Fibroblast of lung (primary cell): ENCODE data around the gene GGTLC1. TPM values are rescaled to one million over a fixed set of nuclear protein-coding genes. Genes with fewer than 3 reads are reported as not detected.
"Not testable (repeated sequence)": the region's sequence is repeated elsewhere in the genome, so short reads cannot be mapped to it uniquely, and the experiment has no call there.

Source experiments
- DNase-seq, 2 donors: peaks; one replicate each; pipeline versions ENCODE4 v3.0.0 to v3.0.0-alpha.2; 2010; ENCODE audit warnings: low read depth in 2 of 2
- H2AFZ ChIP-seq: 2 replicates; pipeline ENCODE4 v1.5.1; 2012; ENCODE audit warnings: low read length, control low read depth, inconsistent platforms
- H3K27ac ChIP-seq: 2 replicates; pipeline ENCODE4 v1.5.1; 2011; ENCODE audit warnings: low read length, control low read depth; ENCODE audit not compliant: insufficient read depth
- H3K27me3 ChIP-seq: 2 replicates; pipeline ENCODE4 v1.5.1; 2011; ENCODE audit warnings: mild to moderate bottlenecking, low read length; ENCODE audit not compliant: control insufficient read depth, insufficient read depth
- H3K36me3 ChIP-seq: 2 replicates; pipeline ENCODE4 v1.5.1; 2011; ENCODE audit warnings: low read length; ENCODE audit not compliant: control insufficient read depth, insufficient read depth
- H3K4me1 ChIP-seq: 2 replicates; pipeline ENCODE4 v1.5.1; 2011; ENCODE audit warnings: low read length; ENCODE audit not compliant: control insufficient read depth, insufficient read depth; ENCODE audit errors: extremely low read depth
- H3K4me2 ChIP-seq: 2 replicates; pipeline ENCODE4 v1.5.1; 2011; ENCODE audit warnings: low read length, control low read depth; ENCODE audit not compliant: insufficient read depth; ENCODE audit errors: extremely low read depth
- H3K4me3 ChIP-seq, 4 experiments: fragments of 200-600 bp in 1 of 4; sonication (generic) in 1 of 4; replicated peaks in 1 of 4; 2 replicates each; pipeline ENCODE4 v1.5.1; 2011 to 2016; ENCODE audit warnings: low read length in 4 of 4, low read depth in 3 of 4, mild to moderate bottlenecking in 3 of 4, control low read depth in 2 of 4, inconsistent platforms in 1 of 4, mixed read lengths in 1 of 4; ENCODE audit not compliant: insufficient read depth in 1 of 4; ENCODE audit errors: control extremely low read depth in 1 of 4
- H3K79me2 ChIP-seq: 2 replicates; pipeline ENCODE4 v1.5.1; 2012; ENCODE audit warnings: mild to moderate bottlenecking, low read length, inconsistent platforms; ENCODE audit not compliant: control insufficient read depth, insufficient read depth
- H3K9ac ChIP-seq: 2 replicates; pipeline ENCODE4 v1.5.1; 2011; ENCODE audit warnings: mild to moderate bottlenecking, low read length, control low read depth; ENCODE audit not compliant: insufficient read depth
- H3K9me3 ChIP-seq: 2 replicates; pipeline ENCODE4 v1.5.1; 2012; ENCODE audit warnings: low read depth, low read length; ENCODE audit not compliant: control insufficient read depth, insufficient read depth
- H4K20me1 ChIP-seq: 2 replicates; pipeline ENCODE4 v1.5.1; 2011; ENCODE audit warnings: low read length; ENCODE audit not compliant: control insufficient read depth, insufficient read depth; ENCODE audit errors: extremely low read depth
- CTCF ChIP-seq, 2 donors: IDR thresholded peaks in 1 of 2; conservative IDR thresholded peaks in 1 of 2; 1 replicate in 1 of 2; 2 replicates in 1 of 2; pipeline ENCODE4 v1.5.1; 2011 to 2012; ENCODE audit warnings: low read length in 2 of 2, control low read depth in 1 of 2, inconsistent platforms in 1 of 2, low read depth in 1 of 2, mild to moderate bottlenecking in 1 of 2
- EZH2 ChIP-seq: IDR thresholded peaks from 2 replicates; pipeline ENCODE4 v1.5.1; 2012; ENCODE audit warnings: low read length, control low read depth, mild to moderate bottlenecking; ENCODE audit errors: missing control alignments
- polyA plus RNA-seq, 2 donors: library from polyadenylated mRNA; depleted of rRNA in 1 of 2; stranded (reverse) in 1 of 2; unstranded in 1 of 2; fragments of >200 nt; gene quantifications; 2 replicates each; pipeline ENCODE4 v1.2.1, GENCODE V29; 2011 to 2012; ENCODE audit warnings: missing spikeins in 1 of 2
- total RNA-seq: library from RNA; depleted of rRNA; stranded (reverse); fragments of >200 nt; gene quantifications from 2 replicates; pipeline ENCODE4 v1.2.1, GENCODE V29; 2014

The GGTLC1 gene
- total and polyA plus RNA-seq, 2 donors (not counting 1 experiment from before 2014, with no cell fraction given), result not detected

DNA sequence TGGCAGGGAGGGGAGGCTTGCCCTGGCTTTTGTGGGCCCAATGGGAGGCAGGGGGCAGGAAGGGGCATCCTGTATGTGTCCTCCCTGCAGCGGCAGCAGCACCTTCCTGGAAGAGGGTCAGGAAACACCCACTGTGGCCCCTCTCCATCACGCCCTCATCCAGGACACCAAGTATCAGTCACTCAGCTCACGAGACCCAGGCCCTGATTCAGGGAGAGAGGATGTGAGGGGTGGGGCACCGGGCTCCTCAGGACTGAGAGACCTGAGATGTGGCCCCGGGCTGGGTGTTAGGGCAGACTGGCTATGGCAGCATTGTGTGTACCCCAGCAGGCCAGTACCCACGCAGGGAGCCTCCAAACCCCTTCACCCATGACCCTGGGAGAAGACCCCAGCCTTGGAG, 9.2 kb downstream of the GGTLC1 start:
- H3K27ac ChIP-seq, H3K4me3 ChIP-seq, H2AFZ ChIP-seq, H3K27me3 ChIP-seq, H3K36me3 ChIP-seq, H3K4me2 ChIP-seq, H3K4me1 ChIP-seq, H3K9me3 ChIP-seq, H4K20me1 ChIP-seq, H3K79me2 ChIP-seq, DNase-seq, H3K9ac ChIP-seq: not testable (repeated sequence)

GRCh38 chr20:23978457-23978856, 10.1 kb downstream of the GGTLC1 start:
- H3K79me2 ChIP-seq, H2AFZ ChIP-seq, H4K20me1 ChIP-seq, H3K4me3 ChIP-seq, DNase-seq, H3K27me3 ChIP-seq, H3K36me3 ChIP-seq, H3K27ac ChIP-seq, H3K4me1 ChIP-seq, H3K4me2 ChIP-seq, H3K9me3 ChIP-seq, H3K9ac ChIP-seq: not testable (repeated sequence)

DNA sequence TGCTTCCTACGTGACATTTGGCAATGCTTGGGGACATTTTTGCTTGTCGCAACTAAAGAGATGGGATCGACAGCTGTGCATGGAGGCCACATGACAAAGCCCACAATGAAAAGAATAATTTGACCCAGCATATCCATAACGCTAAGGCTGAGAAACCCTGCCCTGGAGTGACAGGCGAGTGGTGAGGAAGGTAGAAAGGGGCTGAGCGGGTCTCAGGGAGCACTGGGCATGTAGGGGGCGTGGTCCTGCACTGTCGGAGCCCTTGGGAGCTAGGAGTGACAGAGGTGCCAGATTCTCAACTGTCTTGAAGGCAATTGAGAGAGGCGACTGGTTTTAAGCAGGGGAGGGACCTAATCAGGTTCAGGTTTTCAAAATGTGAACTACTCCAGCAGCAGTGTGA, 13.6 kb downstream of the GGTLC1 start:
- no peak overlapping the region for H3K27ac ChIP-seq
- TF ChIP-seq EZH2 (no peak), CTCF (conservative IDR thresholded peaks at IDR 0.05 in 1 of 2, IDR thresholded peaks at IDR 0.05 in 1 of 2; ENCODE audit: low read depth in 1 of 2, low read length in 2 of 2) (no peak)
- no peak for DNase-seq

DNA sequence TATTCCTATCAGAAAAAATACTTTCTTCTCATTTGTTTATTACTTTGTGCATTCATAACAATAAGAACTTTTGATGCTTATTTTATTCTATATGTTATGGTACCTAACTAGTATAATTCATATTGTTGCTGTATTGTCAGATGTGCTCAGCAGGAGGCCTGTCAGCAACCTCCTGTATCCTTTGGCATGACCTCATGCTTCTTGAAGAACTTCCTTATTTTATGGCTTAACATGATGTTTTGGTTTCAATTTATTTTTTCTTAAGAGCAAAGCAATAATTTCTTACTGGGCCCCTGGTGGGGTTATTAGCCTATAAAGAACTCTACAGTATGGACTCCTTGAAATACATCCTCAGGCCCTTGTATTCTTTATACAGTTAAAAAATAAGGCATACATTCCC, 17.3 kb downstream of the GGTLC1 start:
- Histone ChIP-seq H3K27me3 (no peaks in the 10 kb centered on the region), H2AFZ (no peak overlapping the region), H3K79me2 (no peaks in the 10 kb centered on the region), H3K9me3 (no peaks in the 10 kb centered on the region), H3K4me1 (no peaks in the 10 kb centered on the region), H3K4me2 (no peak overlapping the region), H3K27ac (no peak overlapping the region), H4K20me1 (no peaks in the 10 kb centered on the region), H3K9ac (no peak overlapping the region), H3K36me3 (no peaks in the 10 kb centered on the region), H3K4me3 (no peak overlapping the region)
- TF ChIP-seq CTCF (conservative IDR thresholded peaks at IDR 0.05 in 1 of 2, IDR thresholded peaks at IDR 0.05 in 1 of 2; ENCODE audit: low read depth in 1 of 2, low read length in 2 of 2) (no peak), EZH2 (no peak)
- DNase-seq, result no peak

More for the DNA sequence above, 13.6 kb downstream of the GGTLC1 start:
- Histone ChIP-seq H4K20me1 (no peaks in the 10 kb centered on the region), H3K4me3 (no peak overlapping the region), H3K79me2 (no peaks in the 10 kb centered on the region), H3K9ac (no peak overlapping the region), H2AFZ (no peak overlapping the region), H3K27me3 (no peaks in the 10 kb centered on the region), H3K36me3 (no peaks in the 10 kb centered on the region), H3K4me1 (no peaks in the 10 kb centered on the region), H3K4me2 (no peak overlapping the region), H3K9me3 (no peaks in the 10 kb centered on the region)
